ENCODE measurements around the gene TP53TG5. TPM values are rescaled to one million over a fixed set of nuclear protein-coding genes. Genes with fewer than 3 reads are reported as not detected.

TP53TG5 gene
- total and polyA plus RNA-seq, 10 of the 15 experiments (the other 5 are each of a cell fraction or from before 2014, with no cell fraction given) = 0.24 TPM; not detected in 9

DNA sequence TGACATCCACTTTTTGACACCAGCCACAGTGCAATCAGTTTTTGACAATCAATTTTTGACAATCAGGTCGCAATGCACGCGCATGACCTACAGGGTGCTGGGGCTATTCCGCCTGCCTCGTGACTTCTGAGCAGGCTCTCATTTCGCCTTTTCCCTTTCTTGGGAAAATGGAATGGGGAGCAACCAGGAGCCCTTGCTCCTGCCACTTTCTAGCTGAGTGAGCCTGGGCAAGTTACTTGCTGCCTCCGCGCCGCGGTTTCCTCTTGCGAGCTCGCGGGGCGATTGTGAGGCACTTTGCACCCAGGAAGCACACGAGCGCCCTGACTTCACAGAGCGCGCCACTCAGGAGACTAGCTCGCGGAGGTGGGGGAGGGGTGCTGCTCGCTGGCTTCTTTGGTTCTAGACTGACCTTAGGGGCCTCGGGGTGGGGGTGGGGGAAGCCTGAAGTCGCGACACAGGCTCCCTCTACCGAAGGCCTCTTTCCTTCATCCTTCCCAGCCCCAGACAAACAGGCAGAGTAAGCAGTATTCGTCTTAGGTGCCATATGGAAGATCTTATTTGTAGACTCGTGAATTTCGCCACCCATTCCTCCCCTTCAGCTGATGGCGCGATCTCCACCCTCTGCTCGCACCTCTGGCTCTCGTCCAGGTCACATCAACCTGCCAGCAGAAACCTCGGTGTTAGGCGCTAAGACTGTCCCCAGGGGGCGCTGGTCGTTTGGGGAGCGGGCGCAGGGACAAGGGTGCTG, 4.6 kb downstream of the TP53TG5 start (continued):
- no peak for TF ChIP-seq YBX1 (IDR thresholded peaks at IDR 0.05)
- no peak for TF ChIP-seq SRF (IDR thresholded peaks at IDR 0.05; ENCODE audit: low read depth in 2 of 2, low read length in 2 of 2)
- no peak for TF ChIP-seq SREBF1 (IDR thresholded peaks at IDR 0.05; ENCODE audit: low read length)
- TF ChIP-seq CBFB (IDR thresholded peaks at IDR 0.05; ENCODE audit: low read depth) = no peak
- TF ChIP-seq IKZF2 (IDR thresholded peaks at IDR 0.05) = no peak; a peak in 1 of 4 replicates
- no peak for TF ChIP-seq ATF7 (IDR thresholded peaks at IDR 0.05; ENCODE audit: low read depth)
- no peak for TF ChIP-seq MYB (IDR thresholded peaks at IDR 0.05; ENCODE audit: borderline replicate concordance, low read depth, low read length)
- TF ChIP-seq RBBP5 (conservative IDR thresholded peaks at IDR 0.05) = no peak
- TF ChIP-seq, protein P1, sequence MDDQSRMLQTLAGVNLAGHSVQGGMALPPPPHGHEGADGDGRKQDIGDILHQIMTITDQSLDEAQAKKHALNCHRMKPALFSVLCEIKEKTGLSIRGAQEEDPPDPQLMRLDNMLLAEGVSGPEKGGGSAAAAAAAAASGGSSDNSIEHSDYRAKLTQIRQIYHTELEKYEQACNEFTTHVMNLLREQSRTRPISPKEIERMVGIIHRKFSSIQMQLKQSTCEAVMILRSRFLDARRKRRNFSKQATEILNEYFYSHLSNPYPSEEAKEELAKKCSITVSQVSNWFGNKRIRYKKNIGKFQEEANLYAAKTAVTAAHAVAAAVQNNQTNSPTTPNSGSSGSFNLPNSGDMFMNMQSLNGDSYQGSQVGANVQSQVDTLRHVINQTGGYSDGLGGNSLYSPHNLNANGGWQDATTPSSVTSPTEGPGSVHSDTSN (IDR thresholded peaks at IDR 0.05; ENCODE audit: insufficient replicate concordance, low read depth, low read length) = no peak
- TF ChIP-seq, protein P2, sequence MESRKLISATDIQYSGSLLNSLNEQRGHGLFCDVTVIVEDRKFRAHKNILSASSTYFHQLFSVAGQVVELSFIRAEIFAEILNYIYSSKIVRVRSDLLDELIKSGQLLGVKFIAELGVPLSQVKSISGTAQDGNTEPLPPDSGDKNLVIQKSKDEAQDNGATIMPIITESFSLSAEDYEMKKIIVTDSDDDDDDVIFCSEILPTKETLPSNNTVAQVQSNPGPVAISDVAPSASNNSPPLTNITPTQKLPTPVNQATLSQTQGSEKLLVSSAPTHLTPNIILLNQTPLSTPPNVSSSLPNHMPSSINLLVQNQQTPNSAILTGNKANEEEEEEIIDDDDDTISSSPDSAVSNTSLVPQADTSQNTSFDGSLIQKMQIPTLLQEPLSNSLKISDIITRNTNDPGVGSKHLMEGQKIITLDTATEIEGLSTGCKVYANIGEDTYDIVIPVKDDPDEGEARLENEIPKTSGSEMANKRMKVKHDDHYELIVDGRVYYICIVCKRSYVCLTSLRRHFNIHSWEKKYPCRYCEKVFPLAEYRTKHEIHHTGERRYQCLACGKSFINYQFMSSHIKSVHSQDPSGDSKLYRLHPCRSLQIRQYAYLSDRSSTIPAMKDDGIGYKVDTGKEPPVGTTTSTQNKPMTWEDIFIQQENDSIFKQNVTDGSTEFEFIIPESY (IDR thresholded peaks at IDR 0.05) = no peak
- TF ChIP-seq CHD4 (IDR thresholded peaks at IDR 0.05) = no peak
- TF ChIP-seq JUND (IDR thresholded peaks at IDR 0.05; ENCODE audit: low read depth, low read length) = no peak
- peak; percentile 58; the same call in 1 of the 2 replicates for TF ChIP-seq ZBED1 (IDR thresholded peaks at IDR 0.05; ENCODE audit: borderline replicate concordance)
- TF ChIP-seq WRNIP1 (IDR thresholded peaks at IDR 0.05; ENCODE audit: borderline replicate concordance, low read depth, low read length) = no peak
- no peak for TF ChIP-seq JUNB (IDR thresholded peaks at IDR 0.05)
- TF ChIP-seq KDM1A (IDR thresholded peaks at IDR 0.05; ENCODE audit: borderline replicate concordance) = no peak
- TF ChIP-seq, protein P3, sequence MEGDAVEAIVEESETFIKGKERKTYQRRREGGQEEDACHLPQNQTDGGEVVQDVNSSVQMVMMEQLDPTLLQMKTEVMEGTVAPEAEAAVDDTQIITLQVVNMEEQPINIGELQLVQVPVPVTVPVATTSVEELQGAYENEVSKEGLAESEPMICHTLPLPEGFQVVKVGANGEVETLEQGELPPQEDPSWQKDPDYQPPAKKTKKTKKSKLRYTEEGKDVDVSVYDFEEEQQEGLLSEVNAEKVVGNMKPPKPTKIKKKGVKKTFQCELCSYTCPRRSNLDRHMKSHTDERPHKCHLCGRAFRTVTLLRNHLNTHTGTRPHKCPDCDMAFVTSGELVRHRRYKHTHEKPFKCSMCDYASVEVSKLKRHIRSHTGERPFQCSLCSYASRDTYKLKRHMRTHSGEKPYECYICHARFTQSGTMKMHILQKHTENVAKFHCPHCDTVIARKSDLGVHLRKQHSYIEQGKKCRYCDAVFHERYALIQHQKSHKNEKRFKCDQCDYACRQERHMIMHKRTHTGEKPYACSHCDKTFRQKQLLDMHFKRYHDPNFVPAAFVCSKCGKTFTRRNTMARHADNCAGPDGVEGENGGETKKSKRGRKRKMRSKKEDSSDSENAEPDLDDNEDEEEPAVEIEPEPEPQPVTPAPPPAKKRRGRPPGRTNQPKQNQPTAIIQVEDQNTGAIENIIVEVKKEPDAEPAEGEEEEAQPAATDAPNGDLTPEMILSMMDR (IDR thresholded peaks at IDR 0.05 in 2 of 3, conservative IDR thresholded peaks at IDR 0.05 in 1 of 3; ENCODE audit: control insufficient read depth in 2 of 3, extremely low read depth in 1 of 3, insufficient read depth in 1 of 3, low read depth in 3 of 3, low read length in 3 of 3) = peak; percentile 82 to 90 (median 89)
- TF ChIP-seq SMAD1 (IDR thresholded peaks at IDR 0.05; ENCODE audit: low read depth, partially characterized antibody) = peak; percentile 84
- no peak for TF ChIP-seq ZZZ3 (IDR thresholded peaks at IDR 0.05; ENCODE audit: control insufficient read depth, insufficient read length, low read depth)
- TF ChIP-seq TARDBP (IDR thresholded peaks at IDR 0.05; ENCODE audit: borderline replicate concordance) = no peak
- 0 out of 2 replicates have a peak, but pooled peaks have one; percentile 28 for TF ChIP-seq IKZF1 (conservative IDR thresholded peaks at IDR 0.05)
- peak; percentile 45; the same call in 1 of the 2 replicates for TF ChIP-seq CHD2 (IDR thresholded peaks at IDR 0.05; ENCODE audit: borderline replicate concordance, low read depth, low read length)
- no peak for TF ChIP-seq TCF12 (IDR thresholded peaks at IDR 0.05; ENCODE audit: low read depth, low read length)
- TF ChIP-seq POU2F2 (IDR thresholded peaks at IDR 0.05; ENCODE audit: borderline replicate concordance, low read depth, low read length) = no peak

Data from GM12878 (cell line).